ENCODE measurements around the gene IGLON5.

The IGLON5 gene

DNA sequence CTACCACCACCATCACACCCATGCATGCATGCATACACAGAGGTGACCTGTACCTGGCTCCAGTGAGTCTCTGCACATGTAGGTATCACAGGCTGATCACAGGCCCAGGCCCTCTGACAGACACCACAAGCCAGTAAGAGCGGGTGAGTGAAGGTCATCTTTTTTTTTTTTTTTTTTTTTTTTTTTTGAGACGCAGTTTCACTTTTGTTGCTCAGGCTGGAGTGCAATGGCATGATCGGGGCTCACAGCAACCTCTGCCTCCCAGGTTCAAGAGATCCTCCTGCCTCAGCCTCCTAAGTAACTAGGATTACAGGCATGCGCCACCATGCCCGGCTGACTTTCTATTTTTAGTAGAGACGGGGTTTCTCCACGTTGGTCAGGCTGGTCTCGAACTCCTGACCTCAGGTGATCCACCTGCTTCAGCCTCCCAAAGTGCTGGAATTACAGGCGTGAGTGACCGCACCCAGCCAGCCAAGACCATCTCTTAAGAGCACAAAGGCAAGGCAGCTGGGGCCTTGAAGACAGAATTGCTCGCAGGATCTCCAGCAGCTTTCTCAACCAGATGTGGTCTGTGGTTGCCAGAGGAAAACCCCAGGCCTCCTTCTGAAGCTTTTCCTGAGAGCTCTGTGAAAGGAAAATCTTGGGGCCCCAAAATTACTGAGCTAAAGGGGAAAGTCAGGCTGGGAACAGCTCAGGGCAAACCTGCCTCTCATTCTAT, 64.2 kb downstream of the IGLON5 start:
- DNase-seq (ENCODE audit: low read depth, low spot score), result no peak
- H3K27ac ChIP-seq, result no peak overlapping the region

DNA sequence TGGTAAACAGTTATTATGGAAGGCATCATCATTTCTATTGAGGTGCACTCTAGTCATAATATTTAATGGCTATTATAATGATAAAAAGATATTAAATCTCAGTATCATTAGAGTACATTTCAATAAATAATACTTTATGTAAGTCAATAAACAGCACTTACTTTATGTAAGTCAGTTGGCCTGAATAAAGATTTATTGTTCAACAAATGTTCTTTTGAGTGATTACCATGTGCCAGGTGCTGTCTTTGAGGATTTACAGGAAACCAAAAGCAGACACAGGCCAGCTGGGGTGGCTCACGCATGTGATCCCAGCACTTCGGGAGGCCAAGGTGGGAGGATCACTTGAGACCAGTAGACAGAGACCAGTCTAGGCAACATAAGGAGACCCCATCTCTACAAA, 66.0 kb downstream of the IGLON5 start:
- DNase-seq (ENCODE audit: low read depth, low spot score), result no peak
- H3K27ac ChIP-seq, result no peak overlapping the region

DNA sequence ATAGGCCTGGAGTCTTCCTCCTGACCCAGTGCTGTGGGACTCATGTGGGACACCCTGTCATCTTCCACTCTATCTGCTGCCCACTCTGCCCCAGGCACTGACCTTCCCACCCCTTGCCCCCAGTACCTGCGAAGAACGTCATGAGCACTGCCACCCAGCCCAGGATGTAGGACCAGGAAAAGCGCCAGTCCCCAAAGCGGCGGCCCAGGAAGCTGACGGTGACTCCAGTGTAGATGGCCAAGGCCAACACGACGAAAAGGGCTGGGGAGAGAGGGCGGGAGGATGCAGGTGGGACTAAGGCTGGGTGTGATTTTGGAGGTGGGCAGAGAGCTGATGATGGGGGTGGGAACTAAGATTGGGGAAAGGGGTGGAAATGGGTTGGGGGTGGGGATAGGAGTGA, 68.9 kb downstream of the IGLON5 start:
- DNase-seq (ENCODE audit: low read depth, low spot score), result no peak
- no peak overlapping the region for H3K27ac ChIP-seq
